ENCODE data around the gene RNF225.
"Not testable (repeated sequence)": the region's sequence is repeated elsewhere in the genome, so short reads cannot be mapped to it uniquely, and the experiment has no call there.

The RNF225 gene

DNA sequence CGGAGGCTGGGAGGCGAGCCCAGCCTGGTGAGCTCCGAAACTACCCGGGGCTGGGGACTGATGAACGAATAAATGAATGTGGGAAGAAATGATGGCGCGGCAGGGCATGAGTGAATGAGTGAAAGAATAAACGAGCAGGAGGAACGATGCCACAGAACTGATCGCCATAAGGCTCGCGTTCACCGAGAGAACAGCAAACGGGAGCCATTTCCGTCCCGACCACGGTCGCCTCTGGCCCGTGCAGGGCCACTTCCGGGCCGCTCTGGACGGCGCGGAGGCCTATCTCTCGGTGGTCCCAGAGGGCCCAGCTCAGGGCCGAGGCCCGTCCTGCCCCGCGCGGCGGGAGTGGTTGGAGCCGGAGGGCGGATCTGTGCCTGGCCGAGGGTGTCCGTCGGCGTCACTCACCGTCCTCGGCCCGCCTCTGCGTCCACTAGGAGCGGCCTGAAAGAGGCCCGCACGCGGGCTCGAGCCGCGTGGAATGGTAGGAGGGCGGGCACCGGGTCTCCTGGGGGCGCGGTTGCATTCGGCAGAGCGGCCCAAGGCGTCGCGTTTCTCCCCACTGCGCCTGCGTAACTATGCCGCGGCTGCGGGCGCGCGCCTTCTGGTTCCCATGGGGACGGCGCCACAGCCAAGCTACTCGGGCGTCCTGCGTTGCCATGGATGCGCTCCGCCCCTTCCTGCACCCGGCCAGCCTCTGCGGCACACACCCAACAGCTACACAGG, 33.0 kb upstream of the RNF225 start, which contains the start of gene ZNF497:
Gene ZNF497 (minus strand): TSS at position 480 of the 723 bp plus-strand sequence. CDS start 5,116 bp downstream, outside the sequence.
- DNase-seq = peak; percentile 97

DNA sequence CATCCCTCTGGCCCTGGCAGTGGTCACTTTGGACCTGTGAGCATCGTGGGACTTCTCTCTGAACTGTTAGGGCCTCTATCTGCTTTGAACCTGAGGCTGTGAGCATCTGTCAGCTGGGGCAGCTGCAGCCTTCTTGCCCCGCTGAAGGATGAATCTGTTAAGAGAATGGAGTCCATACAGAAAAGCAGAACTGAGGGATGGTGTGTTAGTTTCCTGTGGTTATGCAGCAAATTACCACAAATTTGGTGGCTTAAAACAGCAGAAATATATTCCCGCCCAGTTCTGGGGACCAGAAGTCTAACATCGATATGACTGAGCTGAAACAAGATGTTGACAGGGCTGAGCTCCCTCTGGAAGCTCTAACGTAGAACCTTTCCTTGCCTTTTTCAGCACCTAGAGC, 31.3 kb upstream of the RNF225 start:
- no peak for DNase-seq

DNA sequence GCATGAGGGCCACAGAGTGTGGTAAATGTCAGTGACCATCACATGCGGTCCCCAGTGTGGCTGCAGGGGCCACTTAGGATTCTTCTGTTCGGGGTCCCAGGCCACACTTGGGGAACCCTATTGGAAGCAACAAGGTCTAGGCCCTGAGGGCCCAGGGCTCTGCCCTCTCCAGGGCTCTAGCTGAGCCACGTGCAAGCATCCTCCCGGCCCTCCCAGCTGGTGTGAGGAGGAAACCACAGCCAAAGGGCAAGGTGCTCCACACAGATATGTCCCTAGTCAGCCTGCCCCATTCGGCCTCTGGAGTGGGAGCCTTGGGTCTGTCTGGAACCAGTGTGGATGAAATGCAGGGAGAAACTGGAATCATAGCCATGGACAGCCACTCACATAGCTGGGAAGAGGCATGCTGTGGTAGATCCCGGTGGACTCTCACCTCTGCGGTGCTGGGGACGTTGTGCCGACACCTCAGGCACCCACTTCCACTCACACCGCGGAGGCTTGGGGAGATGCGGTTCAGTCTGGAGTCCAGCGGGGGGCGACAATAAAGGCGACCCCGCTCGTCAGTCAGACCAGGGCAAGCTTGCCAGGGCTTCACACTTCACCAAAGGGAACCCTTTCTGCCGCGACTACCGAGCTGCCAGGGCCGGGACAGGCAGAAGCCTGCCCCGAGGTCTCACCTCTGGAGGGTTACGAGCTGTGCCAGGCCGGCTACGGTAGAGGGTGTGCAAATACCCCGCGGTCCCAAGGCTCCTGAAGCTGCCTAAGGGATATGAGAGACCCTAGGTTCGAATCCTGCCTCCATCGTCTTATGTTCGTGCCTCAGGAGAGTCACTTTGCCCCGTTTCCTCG, 28.6 kb upstream of the RNF225 start:
- no peak for DNase-seq

DNA sequence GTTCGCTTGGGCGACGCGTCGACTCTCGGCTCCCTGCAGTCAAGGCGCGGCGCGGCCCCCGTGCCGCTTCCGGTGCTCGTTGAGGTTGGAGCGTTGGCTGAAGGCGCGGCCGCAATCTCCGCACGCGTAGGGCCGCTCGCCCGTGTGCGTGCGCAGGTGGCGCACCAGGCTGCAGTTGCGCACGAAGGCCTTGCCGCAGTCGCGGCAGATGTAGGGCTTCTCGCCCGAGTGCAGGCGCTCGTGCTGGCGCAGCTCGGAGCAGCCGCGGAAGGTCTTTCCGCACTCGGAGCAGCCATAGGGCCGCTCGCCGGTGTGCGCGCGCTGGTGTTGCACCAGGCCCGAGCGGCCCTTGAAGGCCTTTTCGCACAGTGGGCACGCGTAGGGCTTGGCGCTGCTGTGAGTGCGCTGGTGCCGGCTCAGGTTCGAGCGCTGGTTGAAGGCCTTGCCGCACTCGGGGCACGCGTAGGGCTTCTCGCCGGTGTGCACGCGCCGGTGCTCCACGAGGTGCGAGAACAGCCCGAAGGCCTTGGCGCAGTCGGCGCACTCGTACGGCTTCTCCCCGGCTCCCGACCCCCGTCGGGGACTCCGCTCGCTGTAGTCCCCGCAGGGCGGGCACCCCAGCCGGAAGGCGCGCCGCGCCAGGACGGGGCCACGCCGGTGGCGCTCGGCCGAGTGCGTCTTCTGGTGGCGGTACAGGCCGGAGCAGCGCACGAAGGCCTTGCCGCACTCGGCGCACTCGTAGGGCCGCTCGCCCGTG, 27.6 kb upstream of the RNF225 start:
- DNase-seq = no peak

DNA sequence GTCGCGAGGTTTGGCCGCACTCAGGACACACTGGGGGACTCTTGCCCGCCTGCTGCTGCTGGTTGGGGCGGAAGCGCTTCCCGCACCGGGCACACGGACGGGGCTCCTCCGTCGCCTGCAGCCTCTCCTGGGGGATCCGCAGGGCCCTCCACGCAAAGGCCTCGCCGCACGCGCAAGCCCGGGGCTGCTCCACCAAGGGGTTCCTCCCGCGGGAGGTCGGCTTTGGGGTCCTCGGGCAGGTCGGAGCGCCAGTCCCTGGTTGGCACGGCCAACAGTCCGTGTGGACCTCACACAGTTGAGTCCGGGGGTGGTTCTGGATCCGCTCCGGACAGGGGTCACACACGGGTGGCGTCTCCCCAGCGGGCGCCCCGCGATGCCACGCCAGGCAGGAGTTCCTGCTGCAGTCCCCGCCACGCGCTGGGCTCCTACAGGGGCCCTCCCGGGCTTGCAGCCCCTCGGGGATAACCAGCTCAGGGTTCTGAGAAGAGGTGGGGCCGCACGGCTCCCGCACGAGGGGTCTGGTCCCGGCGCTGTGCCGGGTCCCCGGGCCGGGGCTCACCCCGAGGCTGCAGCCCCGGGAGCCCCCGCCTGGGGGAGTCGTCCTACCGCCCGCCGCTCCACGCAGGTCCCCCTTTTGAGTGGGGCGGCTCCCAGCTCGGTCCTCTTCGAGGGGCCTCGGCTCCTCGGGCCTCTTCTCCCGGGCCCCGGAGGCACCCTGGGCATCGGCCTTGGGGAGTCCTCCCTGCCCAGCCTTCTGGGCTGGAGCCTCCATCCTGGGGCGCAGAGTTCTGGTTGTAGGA, 26.7 kb upstream of the RNF225 start:
- no peak for DNase-seq

DNA sequence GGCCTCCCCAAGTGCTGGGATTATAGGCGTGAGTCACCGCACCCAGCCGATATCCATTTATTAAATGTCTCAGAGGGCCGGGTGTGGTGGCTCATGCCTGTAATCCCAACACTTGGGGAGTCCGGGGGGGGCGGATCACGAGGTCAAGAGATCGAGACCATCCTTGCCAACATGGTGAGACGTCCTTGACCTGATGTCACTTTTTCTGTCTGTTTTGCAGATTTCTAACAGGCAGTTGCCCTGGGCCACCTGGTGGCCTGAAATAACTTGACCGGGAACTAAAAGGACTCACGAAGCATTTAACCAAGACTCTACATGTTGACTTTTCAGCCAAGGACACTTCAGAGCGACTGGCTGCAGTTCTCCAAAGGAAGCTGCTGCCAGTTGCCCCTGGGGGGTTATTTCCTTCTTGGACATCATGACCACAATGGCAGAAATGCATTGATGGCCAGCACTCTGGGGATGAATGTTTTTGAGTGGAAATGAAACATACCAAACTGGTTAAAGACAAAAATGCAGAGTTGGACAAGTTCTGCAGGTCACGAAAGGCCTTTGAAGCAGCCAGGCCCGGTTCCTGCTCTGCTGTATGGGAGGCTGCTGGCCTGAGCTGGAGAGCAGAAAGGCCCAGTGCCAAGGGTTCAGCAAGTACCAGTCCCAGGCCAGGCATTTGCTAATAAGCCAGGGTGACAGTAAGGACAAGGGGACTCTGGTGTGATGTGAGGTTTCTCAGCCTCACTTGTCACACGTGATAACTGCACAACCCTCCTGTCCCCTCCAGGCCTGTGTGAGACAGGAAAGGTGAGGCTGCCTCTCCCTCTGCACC, 22.9 kb upstream of the RNF225 start:
- DNase-seq = no peak

DNA sequence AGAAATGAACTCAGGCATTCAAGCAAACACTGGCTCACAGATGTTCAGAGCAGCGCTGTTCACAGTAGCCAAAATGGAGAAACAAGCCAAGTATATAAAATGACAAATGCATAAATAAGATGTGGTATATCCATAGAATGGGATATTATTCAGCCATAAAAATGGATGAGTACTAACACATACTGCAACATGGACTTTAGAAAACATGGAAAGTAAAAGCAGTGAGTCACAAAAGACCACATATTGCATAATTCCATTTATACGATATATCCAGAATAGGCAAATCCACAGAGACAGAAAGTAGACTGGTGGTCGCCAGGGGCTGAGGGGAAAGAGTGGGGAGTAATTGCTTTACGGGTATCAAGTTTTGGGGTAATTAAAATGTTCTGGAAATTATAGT, 21.3 kb upstream of the RNF225 start:
- DNase-seq = no peak

DNA sequence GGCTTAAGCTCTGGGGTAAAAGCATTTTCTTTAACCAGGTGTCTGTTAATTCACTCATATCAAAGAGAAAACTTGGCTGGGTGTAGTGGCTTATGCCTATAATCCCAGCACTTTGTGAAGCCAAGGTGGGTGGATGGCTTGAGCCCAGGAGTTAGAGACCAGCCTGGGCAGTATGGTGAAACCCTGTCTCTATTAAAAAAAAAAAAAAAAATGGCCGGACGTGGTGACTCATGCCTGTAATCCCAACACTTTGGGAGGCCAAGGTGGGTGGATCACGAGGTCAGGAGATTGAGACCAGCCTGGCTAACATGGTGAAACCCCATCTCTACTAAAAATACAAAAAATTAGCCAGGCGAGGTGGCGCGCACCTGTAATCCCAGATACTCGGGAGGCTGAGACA, 18.7 kb upstream of the RNF225 start:
- DNase-seq = not testable (repeated sequence)

DNA sequence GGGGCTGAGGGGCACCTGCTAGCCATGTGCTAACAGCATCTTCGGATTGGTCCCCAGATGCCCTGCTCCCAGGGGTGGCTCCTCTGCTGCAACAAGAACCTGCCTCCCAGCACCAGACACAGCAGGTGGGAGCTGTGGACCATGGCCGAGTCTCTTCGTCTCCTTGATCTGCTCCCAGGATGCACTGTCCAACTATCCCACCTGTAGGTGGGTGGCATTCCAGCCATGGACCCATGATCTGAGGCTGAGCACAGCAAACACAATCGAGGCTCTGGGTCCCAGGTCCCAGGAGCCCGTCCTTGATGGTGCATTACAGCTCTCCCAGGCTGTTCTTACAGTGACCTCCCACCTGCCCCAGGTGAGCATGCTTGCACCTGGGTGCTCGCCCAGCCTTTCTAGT, 16.2 kb upstream of the RNF225 start:
- no peak for DNase-seq

DNA sequence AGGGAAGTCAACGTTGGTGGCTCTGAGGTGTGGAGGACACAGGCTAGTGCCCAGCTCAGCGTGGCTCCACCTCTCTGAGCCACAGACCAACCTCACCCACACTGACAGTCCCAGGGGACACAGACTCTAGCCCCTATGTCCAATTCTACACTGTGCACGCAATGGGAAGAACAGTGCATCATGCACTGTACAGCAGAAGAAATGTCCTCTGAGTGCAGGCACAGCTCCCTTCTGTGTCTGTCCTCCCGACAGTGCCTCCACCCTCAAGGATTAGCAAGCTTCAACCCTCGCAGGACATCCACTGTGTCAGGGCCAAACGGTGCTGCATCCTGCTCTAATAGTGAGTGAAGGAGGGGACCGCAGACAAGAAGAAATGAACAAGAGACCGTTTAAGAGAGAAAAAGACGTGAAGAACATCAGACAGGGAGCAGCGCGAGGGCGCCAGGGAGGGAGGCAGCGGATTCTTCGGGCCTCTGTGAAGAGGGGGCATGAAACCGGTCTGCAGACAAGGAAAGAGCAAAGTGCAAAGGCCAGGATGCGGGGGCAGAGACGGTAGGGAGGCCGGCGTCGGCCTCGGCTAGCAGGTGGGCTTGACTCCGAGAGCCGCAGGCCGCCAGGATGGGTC, 15.3 kb upstream of the RNF225 start:
- DNase-seq = no peak

DNA sequence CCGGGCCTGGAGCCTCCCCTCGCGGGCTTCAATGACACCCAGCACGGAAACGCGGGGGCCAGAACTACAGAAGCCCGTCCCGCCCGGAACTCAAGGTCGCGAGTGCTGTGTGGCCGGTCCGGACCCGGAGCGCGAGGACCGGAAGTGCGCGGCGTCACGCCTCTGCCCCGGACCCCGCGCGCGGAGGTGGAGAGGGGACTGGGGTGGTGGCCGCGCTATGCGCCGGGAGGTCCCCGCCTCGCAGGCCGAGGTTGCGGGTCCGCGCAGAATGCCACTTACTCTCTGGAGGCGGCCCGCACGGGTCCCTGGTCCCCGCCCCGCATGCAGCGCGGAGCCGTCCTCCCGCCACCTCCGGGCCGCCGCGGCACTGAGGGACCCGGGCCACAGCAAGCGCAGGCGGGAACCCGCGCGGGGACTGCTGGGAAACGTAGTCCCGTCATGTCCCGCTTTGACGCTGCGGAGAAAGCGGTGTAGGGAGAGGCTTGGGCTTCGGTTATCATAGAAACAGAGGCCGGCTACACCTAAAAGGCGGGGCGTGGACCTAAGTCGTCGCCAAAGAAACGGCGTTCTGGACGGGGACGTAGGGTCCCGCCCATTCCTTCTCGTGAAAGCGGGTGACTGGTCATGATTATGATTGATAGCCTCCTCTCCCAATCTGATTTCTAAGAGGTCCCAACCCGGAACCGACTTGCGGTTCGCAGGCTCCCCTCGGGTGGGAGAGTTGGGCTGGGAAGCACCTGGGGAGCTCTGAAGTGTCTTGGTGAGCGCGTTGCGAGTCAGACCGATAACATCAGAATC, 14.6 kb upstream of the RNF225 start, which contains the start of gene ZNF837:
Gene ZNF837 (minus strand): TSS at position 369 of the 798 bp plus-strand sequence. CDS start 11,698 bp downstream, outside the sequence.
- DNase-seq = peak; percentile 99

DNA sequence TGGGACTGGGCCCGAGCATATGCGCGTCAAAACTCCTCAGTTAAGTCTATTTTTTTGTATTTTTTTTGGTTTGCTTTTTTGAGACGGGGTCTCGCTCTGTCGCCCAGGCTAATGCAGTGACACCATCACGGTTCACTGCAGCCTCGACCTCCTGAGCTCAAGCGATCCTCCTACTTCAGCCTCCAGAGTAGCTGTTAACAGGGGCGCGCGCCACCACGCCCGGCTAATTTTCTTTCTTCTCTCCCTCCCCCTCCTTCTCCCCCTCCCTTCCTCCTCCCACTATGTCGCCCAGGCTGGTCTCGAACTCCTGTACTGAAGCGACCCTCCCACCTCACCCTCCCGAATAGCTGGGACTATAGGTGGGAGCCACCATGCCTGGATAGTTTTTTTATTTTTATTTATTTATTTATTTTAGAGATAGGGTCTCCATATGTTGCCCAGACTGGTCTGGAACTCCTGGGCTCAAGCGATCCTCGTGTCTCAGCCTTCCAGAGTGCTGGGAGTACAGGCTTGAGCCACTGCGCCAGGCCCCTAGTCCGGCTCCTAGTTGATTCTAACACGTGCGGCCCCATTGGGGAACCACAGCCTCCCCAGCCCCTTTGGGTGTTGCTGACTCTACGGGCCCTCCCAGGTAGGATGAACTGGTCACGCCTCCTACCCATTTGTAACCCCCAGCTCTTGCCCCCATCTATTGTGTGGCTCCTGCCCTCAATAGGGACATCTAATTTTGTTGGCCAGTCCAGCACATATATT, 13.8 kb upstream of the RNF225 start:
- DNase-seq = no peak

DNA sequence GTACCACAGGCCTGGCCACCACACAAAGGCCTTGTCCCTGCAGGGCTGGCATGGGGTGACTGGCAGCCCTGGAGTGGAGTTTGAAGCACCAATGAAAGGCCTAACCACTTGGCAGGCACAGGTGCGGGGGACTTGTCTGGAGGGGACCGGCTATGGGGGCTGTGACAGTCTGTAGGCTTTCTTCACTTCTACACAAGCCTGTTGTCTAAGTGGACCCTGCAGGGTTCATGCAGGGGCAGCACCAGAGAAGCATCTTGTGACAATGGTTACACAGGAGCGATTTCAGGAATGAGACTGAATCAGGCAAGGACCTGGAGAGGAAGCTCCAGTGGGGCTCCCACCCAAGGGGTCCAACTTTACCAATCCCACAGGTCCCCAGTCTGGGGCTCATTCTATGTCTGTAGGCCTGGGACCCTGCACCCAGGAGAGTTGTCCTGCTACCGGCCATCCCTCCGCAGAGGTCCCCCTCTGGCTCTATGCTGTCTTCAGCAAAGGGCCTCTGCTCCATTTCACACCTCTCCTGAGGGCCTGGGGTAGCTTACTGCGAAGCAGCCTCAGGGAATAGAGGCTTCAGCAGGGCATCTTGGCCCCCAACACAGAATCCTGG, 12.4 kb upstream of the RNF225 start:
- no peak for DNase-seq

DNA sequence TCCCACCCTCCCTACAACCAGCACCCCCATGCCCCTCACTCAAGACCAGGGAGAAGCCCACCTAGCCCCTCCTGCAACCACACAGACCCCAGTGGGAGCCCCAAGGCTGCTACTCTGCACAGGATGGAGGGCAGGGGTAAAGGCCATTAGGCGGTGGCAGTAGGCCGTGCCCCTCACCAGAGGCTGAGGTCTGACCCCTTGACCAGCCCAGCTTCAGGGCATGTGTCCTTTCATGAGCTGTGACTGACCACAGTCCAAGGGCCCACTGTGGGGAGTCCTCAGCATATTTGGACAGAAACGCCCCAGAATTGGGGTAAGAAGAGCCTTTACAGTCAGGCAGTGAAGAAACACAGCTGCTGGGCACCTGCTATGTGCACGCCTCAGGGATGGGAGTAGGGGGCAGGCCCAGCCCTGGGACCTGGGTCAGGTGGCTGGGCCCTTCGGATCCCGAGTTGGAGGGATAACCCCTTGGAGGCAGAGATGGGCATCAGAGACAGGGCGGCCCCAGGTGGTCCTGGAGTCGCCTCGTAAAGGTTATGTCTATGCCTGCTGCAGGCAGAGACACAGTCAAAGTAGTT, 10.1 kb upstream of the RNF225 start:
- no peak for DNase-seq

DNA sequence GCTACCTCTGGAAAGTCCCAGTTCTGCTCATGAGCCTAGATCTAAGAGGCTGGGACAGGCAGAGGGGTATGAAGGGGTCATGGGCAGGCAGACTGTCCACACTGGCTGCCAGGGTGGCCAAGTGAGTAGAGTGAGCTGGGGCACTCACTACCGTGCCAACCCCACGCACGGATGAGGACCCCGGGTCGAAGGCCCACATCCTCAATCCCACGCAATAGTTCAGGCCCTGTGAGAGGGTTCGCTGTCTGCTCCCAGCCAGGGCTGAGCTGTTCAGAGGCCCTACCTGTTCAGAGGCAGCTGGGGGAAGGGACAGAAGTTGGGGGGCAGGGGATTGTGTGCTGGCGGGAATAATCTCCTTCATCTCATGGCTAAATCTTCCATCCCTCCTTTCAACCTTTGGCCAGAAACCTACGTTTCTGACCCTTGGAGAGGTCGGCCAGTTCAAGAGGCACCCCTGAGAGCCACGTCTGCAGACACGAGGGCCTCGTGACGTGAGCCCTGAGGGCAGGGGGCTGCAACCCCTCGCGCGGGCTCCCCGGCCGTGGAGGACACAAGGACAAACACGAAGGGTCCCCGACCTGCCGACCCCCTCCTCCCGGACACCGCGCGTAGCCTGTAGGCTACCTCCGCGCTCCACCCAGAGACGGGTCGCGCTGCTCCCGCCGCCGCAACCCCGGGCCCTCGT, 9.4 kb upstream of the RNF225 start:
- peak; percentile 44 for DNase-seq

DNA sequence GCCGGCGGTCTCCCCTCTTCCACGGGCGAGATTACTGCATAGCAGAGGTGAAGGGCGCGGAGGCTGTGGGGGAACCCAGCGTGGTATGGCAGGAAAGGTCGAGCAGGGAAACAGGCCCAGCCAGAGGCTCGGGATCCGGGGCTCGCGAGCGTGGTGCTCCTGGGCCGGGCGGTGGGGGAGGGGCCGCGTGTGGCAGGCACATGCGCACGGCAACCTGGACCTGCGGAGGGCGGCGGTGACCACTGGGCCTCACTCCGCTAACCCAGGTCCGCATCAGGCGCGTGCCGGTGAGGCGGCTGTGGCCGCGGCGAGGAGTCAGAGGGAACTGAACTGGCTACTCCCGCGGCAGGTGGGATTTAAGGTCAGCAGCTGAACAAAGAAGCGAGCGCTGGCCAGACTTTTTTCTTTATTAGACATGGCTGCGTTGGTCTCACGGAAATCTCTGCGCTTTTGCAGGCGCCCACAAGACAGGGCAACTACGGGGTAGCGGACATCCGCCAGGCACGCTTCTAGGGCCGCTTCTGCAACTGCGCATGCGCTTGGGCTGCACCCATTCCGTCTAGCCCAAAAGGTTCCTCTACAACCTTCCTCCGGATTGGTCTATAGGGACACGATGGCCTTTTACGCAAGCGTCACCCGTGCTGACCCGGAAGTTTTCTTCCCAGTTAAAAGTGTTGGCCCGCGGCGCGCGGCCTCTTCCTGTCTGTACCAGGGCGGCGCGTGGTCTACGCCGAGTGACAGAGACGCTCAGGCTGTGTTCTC, 8.7 kb upstream of the RNF225 start, which contains the start of gene RPS5:
Gene RPS5 (plus strand): TSS at position 694 of the 762 bp plus-strand sequence. CDS start 869 bp downstream, outside the sequence.
- peak; percentile 98 for DNase-seq
